Calu3 (cell line): Measurements from ENCODE around the gene CENPU. TPM values are rescaled to one million over a fixed set of nuclear protein-coding genes. Genes with fewer than 3 reads are reported as not detected.

Experiments used
- BruUV-seq: library from RNA; stranded (reverse); fragments of 400-500 nt; replicated peaks from 2 replicates; lab custom pipeline; 2021; lab: Mats Ljungman, UMichigan
- CTCF ChIA-PET: fragments of 300-600 bp; sonication (Branson Sonifier 250); formaldehyde crosslinking; loops from one replicate; lab custom pipeline; 2022; ENCODE audit warnings: antibody characterized with exemption; lab: Charles Lee
- DNase-seq: peaks from one replicate; pipeline ENCODE4 v3.0.0; 2022
- H3K27ac Mint-ChIP-seq: one replicate; pipeline ENCODE4 v1.8.0; 2022; ENCODE audit warnings: mixed read lengths; ENCODE audit not compliant: unreplicated experiment
- H3K27me3 Mint-ChIP-seq: one replicate; pipeline ENCODE4 v1.8.0; 2022; ENCODE audit warnings: mixed read lengths; ENCODE audit not compliant: unreplicated experiment
- H3K36me3 Mint-ChIP-seq: one replicate; pipeline ENCODE4 v1.8.0; 2022; ENCODE audit warnings: mild to moderate bottlenecking, moderate library complexity, mixed read lengths; ENCODE audit not compliant: insufficient read depth, unreplicated experiment
- H3K4me1 Mint-ChIP-seq: one replicate; pipeline ENCODE4 v1.8.0; 2022; ENCODE audit warnings: mild to moderate bottlenecking, low read depth, mixed read lengths; ENCODE audit not compliant: unreplicated experiment
- H3K4me3 Mint-ChIP-seq: one replicate; pipeline ENCODE4 v1.8.0; 2022; ENCODE audit warnings: mild to moderate bottlenecking, low read depth, moderate library complexity, mixed read lengths; ENCODE audit not compliant: unreplicated experiment
- H3K9me3 Mint-ChIP-seq: one replicate; pipeline ENCODE4 v1.8.0; 2022; ENCODE audit warnings: low read depth, mixed read lengths; ENCODE audit not compliant: unreplicated experiment
- CTCF ChIP-seq: fragments of 200-600 bp; IDR thresholded peaks from one replicate; pipeline ENCODE4 v1.8.0; 2022; ENCODE audit warnings: antibody characterized with exemption; ENCODE audit not compliant: unreplicated experiment
- intact Hi-C: fragments of 100-400 bp; cut with micrococcal nuclease; formaldehyde crosslinking; loops from one replicate; pipeline ENCODE4 v1.10.0; 2022; ENCODE audit not compliant: unreplicated experiment
- total RNA-seq: library from RNA; stranded (reverse); gene quantifications from 2 replicates; pipeline ENCODE4 v1.2.3, GENCODE V29; 2022

The CENPU gene
- total RNA-seq, 1 experiment from 2014 or later: 79.2 TPM

GRCh38 chr4:184699941-184700340, 34.0 kb downstream of the CENPU start:
- Mint-ChIP-seq H3K36me3 (peaks cover 4% of the 10 kb centered on the region), H3K4me1 (no peaks in the 10 kb centered on the region), H3K9me3 (no peaks in the 10 kb centered on the region), H3K4me3 (no peak overlapping the region), H3K27me3 (no peaks in the 10 kb centered on the region), H3K27ac (no peak overlapping the region)
- TF ChIP-seq CTCF: no peak
- no TSS peak for BruUV-seq
- intact Hi-C loops: no loop called here
- CTCF ChIA-PET: no interaction called here
- no peak for DNase-seq

- BruUV-seq: no TSS peak
- no peak for TF ChIP-seq CTCF
- Mint-ChIP-seq H3K27me3 (no peaks in the 10 kb centered on the region), H3K4me3 (no peak overlapping the region), H3K9me3 (no peaks in the 10 kb centered on the region), H3K4me1 (no peaks in the 10 kb centered on the region), H3K27ac (no peak overlapping the region), H3K36me3 (peaks cover 14% of the 10 kb centered on the region)
- CTCF ChIA-PET: no interaction called here
- DNase-seq: no peak
- intact Hi-C loops: no loop called here
Observed at GRCh38 chr4:184697956-184698355, 35.9 kb downstream of the CENPU start.

- no peak overlapping the region for H3K27ac Mint-ChIP-seq
- H3K4me3 Mint-ChIP-seq: no peak overlapping the region
- H3K4me1 Mint-ChIP-seq: no peaks in the 10 kb centered on the region
- no TSS peak for BruUV-seq
- no peaks in the 10 kb centered on the region for H3K27me3 Mint-ChIP-seq
- DNase-seq: no peak
- no peaks in the 10 kb centered on the region for H3K9me3 Mint-ChIP-seq
- H3K36me3 Mint-ChIP-seq: peaks cover 14% of the 10 kb centered on the region
- intact Hi-C loops: no loop called here
- no peak for TF ChIP-seq CTCF
- CTCF ChIA-PET: no interaction called here
Observed at GRCh38 chr4:184695178-184695896, 38.6 kb downstream of the CENPU start.

- no peak for DNase-seq
- CTCF ChIA-PET: no interaction called here
- Mint-ChIP-seq H3K36me3 (peaks cover 17% of the 10 kb centered on the region), H3K9me3 (no peaks in the 10 kb centered on the region), H3K27ac (no peak overlapping the region), H3K4me1 (no peaks in the 10 kb centered on the region), H3K27me3 (no peaks in the 10 kb centered on the region), H3K4me3 (no peak overlapping the region)
- no peak for TF ChIP-seq CTCF
- intact Hi-C loops: no loop called here
- BruUV-seq: no TSS peak
Observed at GRCh38 chr4:184694412-184694956, 39.4 kb downstream of the CENPU start.
